Astrocyte (in vitro differentiated cells and primary cell): ENCODE measurements around the gene LIPC. TPM values are rescaled to one million over a fixed set of nuclear protein-coding genes. Genes with fewer than 3 reads are reported as not detected.
A peak's percentile ranks its signal among the peaks of the same experiment; 100 is the strongest.

Source experiments
- DNase-seq: peaks from one replicate; pipeline ENCODE4 v3.0.0-alpha.2; 2010; ENCODE audit warnings: low read depth
- FAIRE-seq: peaks from 2 replicates; lab custom pipeline; 2011; peaks lifted over from hg19 to GRCh38; lab: Jason Lieb, UNC
- H2AFZ ChIP-seq: 2 replicates; pipeline ENCODE4 v1.6.0; 2012; ENCODE audit warnings: low read depth, low read length, inconsistent platforms
- H3K27ac ChIP-seq: 2 replicates; pipeline ENCODE4 v1.5.1; 2011; ENCODE audit warnings: low read depth, low read length, inconsistent platforms
- H3K27me3 ChIP-seq: 2 replicates; pipeline ENCODE4 v1.6.0; 2011; ENCODE audit warnings: low read length, inconsistent platforms; ENCODE audit not compliant: insufficient read depth
- H3K36me3 ChIP-seq: 2 replicates; pipeline ENCODE4 v1.5.1; 2011; ENCODE audit warnings: low read length, inconsistent platforms; ENCODE audit not compliant: insufficient read depth
- H3K4me1 ChIP-seq: 2 replicates; pipeline ENCODE4 v1.5.1; 2011; ENCODE audit warnings: low read length, inconsistent platforms; ENCODE audit not compliant: insufficient read depth
- H3K4me2 ChIP-seq: 2 replicates; pipeline ENCODE4 v1.6.0; 2012; ENCODE audit warnings: low read length, inconsistent platforms
- H3K4me3 ChIP-seq: 2 replicates; pipeline ENCODE4 v1.5.1; 2011; ENCODE audit warnings: low read depth, mild to moderate bottlenecking, low read length, inconsistent platforms; ENCODE audit not compliant: insufficient read depth
- H3K79me2 ChIP-seq: 2 replicates; pipeline ENCODE4 v1.6.0; 2012; ENCODE audit warnings: mild to moderate bottlenecking, low read length, inconsistent platforms; ENCODE audit not compliant: insufficient read depth
- H3K9ac ChIP-seq: 2 replicates; pipeline ENCODE4 v1.6.0; 2012; ENCODE audit warnings: mild to moderate bottlenecking, low read length, inconsistent platforms
- H3K9me3 ChIP-seq: 2 replicates; pipeline ENCODE4 v1.5.1; 2012; ENCODE audit warnings: low read depth, mild to moderate bottlenecking, low read length, inconsistent platforms; ENCODE audit not compliant: insufficient read depth
- H4K20me1 ChIP-seq: 2 replicates; pipeline ENCODE4 v1.6.0; 2012; ENCODE audit warnings: low read length, inconsistent platforms; ENCODE audit not compliant: insufficient read depth
- H3K27ac Mint-ChIP-seq: one replicate; pipeline ENCODE4 v1.8.0; 2021; ENCODE audit warnings: mild to moderate bottlenecking, mixed read lengths; ENCODE audit not compliant: unreplicated experiment
- H3K27me3 Mint-ChIP-seq: one replicate; pipeline ENCODE4 v1.8.0; 2021; ENCODE audit warnings: low read depth, mixed read lengths; ENCODE audit not compliant: unreplicated experiment
- H3K36me3 Mint-ChIP-seq: one replicate; pipeline ENCODE4 v1.8.0; 2021; ENCODE audit warnings: low read depth, mixed read lengths; ENCODE audit not compliant: unreplicated experiment
- H3K4me1 Mint-ChIP-seq: one replicate; pipeline ENCODE4 v1.8.0; 2021; ENCODE audit warnings: low read depth, mixed read lengths; ENCODE audit not compliant: unreplicated experiment
- H3K4me3 Mint-ChIP-seq: one replicate; pipeline ENCODE4 v1.8.0; 2021; ENCODE audit warnings: mild to moderate bottlenecking, moderate library complexity, mixed read lengths; ENCODE audit not compliant: unreplicated experiment
- H3K9me3 Mint-ChIP-seq: one replicate; pipeline ENCODE4 v1.8.0; 2021; ENCODE audit warnings: mild to moderate bottlenecking, mixed read lengths; ENCODE audit not compliant: unreplicated experiment
- EZH2 ChIP-seq: IDR thresholded peaks from 2 replicates; pipeline ENCODE4 v1.6.1; 2012; ENCODE audit warnings: mild to moderate bottlenecking, low read length, inconsistent platforms; ENCODE audit not compliant: insufficient read depth
- total RNA-seq: library from RNA; stranded (reverse); gene quantifications from 2 replicates; pipeline ENCODE4 v1.2.1, GENCODE V29; 2021
- TF ChIP-seq, protein P1 (sequence below): IDR thresholded peaks from 2 replicates; pipeline ENCODE4 v1.5.1; 2011; ENCODE audit warnings: low read depth, mild to moderate bottlenecking, inconsistent platforms, low read length, moderate library complexity; ENCODE audit not compliant: insufficient read depth

LIPC gene
- total RNA-seq, 1 donor from 2014 or later = not detected

DNA sequence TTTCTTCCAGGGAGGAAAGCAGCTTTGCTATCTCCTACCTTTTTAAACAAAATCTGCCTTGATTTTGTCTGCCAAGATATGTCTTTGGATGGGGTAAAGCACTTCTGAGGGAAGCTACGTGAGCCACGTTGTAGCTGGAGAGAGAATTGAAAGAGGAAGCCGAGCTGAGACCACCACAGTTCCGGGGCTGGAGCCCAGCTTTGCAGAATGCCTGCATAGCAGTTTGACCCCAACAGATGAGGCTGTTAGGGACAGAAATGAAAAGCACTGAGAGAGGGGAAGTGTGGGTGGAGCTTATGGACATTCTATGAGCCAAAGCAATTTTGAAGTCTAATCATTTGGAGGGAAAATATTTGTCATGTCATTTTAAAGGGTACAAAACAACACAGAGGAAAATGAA is 45.4 kb downstream of the LIPC start:
- Mint-ChIP-seq H3K4me1 (peaks cover 33% of the 10 kb centered on the region), H3K9me3 (peaks cover 1% of the 10 kb centered on the region), H3K27ac (no peak overlapping the region), H3K4me3 (peak overlapping the region; percentile 28), H3K36me3 (no peaks in the 10 kb centered on the region), H3K27me3 (no peaks in the 10 kb centered on the region)
- no peak overlapping the region for H3K9ac ChIP-seq
- no peak overlapping the region for H3K4me2 ChIP-seq
- H3K4me3 ChIP-seq = no peak overlapping the region
- no peaks in the 10 kb centered on the region for H3K27me3 ChIP-seq
- H3K4me1 ChIP-seq = peaks cover 17% of the 10 kb centered on the region
- no peak overlapping the region for H3K27ac ChIP-seq
- H3K9me3 ChIP-seq = no peaks in the 10 kb centered on the region
- TF ChIP-seq, protein P1, sequence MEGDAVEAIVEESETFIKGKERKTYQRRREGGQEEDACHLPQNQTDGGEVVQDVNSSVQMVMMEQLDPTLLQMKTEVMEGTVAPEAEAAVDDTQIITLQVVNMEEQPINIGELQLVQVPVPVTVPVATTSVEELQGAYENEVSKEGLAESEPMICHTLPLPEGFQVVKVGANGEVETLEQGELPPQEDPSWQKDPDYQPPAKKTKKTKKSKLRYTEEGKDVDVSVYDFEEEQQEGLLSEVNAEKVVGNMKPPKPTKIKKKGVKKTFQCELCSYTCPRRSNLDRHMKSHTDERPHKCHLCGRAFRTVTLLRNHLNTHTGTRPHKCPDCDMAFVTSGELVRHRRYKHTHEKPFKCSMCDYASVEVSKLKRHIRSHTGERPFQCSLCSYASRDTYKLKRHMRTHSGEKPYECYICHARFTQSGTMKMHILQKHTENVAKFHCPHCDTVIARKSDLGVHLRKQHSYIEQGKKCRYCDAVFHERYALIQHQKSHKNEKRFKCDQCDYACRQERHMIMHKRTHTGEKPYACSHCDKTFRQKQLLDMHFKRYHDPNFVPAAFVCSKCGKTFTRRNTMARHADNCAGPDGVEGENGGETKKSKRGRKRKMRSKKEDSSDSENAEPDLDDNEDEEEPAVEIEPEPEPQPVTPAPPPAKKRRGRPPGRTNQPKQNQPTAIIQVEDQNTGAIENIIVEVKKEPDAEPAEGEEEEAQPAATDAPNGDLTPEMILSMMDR = no peak
- no peak for TF ChIP-seq EZH2
- FAIRE-seq = no peak
- no peaks in the 10 kb centered on the region for H4K20me1 ChIP-seq
- H3K36me3 ChIP-seq = no peaks in the 10 kb centered on the region
- DNase-seq = no peak
- H3K79me2 ChIP-seq = no peaks in the 10 kb centered on the region
- H2AFZ ChIP-seq = no peak overlapping the region

DNA sequence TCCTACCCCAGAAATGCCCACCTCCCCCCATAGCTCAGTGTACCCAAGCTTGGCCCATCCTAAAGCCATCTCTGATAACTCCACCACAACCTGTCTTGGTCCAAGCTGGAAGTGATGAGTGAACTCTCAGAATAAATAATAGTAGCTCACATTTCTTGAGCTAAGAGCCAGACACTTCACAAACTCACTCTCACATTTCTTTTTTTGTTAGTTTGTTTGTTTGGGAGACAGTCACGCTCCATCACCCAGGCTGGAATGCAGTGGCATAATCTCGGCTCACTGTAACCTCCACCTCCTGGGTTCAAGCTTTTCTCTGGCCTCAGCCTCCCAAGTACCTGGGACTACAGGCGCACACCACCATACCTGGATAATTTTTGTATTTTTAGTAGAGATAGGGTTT is 46.2 kb downstream of the LIPC start:
- no peak for FAIRE-seq
- no peak for DNase-seq
- peaks cover 11% of the 10 kb centered on the region for H3K4me1 ChIP-seq
- H3K36me3 Mint-ChIP-seq = no peaks in the 10 kb centered on the region
- H3K9me3 Mint-ChIP-seq = peaks cover 1% of the 10 kb centered on the region
- no peaks in the 10 kb centered on the region for H3K27me3 ChIP-seq
- no peaks in the 10 kb centered on the region for H3K9me3 ChIP-seq
- H3K27me3 Mint-ChIP-seq = no peaks in the 10 kb centered on the region
- H3K4me2 ChIP-seq = no peak overlapping the region
- peaks cover 28% of the 10 kb centered on the region for H3K4me1 Mint-ChIP-seq
- H3K27ac Mint-ChIP-seq = no peak overlapping the region
- H3K79me2 ChIP-seq = no peaks in the 10 kb centered on the region
- H3K36me3 ChIP-seq = no peaks in the 10 kb centered on the region
- no peak for TF ChIP-seq EZH2
- TF ChIP-seq, protein P1 = no peak
- no peak overlapping the region for H2AFZ ChIP-seq
- no peak overlapping the region for H3K4me3 Mint-ChIP-seq
- no peak overlapping the region for H3K27ac ChIP-seq
- H4K20me1 ChIP-seq = no peaks in the 10 kb centered on the region
- H3K9ac ChIP-seq = no peak overlapping the region
- H3K4me3 ChIP-seq = no peak overlapping the region

DNA sequence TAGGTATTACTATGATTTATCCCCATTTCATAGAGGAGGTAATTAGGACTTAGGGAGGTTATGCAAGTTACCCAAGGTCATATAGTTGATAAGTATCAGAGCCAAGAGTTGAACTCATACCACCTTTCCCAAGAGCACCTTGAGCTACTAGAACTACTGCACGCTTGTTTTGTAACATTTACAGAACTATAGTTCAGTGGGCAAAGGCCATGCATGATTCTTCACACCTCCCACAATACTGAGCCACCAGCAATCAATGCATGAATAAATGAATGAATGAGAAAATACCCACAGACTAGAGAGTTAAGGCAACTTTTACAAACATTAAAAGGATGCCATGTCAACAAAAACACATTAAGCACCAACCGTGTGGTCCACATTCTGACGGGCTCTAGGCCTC is 46.8 kb downstream of the LIPC start:
- DNase-seq (no peak), FAIRE-seq (no peak)
- H3K27me3 Mint-ChIP-seq = no peaks in the 10 kb centered on the region
- Histone ChIP-seq H3K9me3 (no peaks in the 10 kb centered on the region), H3K27ac (no peak overlapping the region), H3K9ac (no peak overlapping the region), H3K79me2 (no peaks in the 10 kb centered on the region), H3K27me3 (no peaks in the 10 kb centered on the region), H3K4me1 (peaks cover 6% of the 10 kb centered on the region), H3K4me3 (no peak overlapping the region), H4K20me1 (no peaks in the 10 kb centered on the region), H3K36me3 (no peaks in the 10 kb centered on the region), H2AFZ (no peak overlapping the region), H3K4me2 (no peak overlapping the region)
- peaks cover 23% of the 10 kb centered on the region for H3K4me1 Mint-ChIP-seq
- H3K4me3 Mint-ChIP-seq = no peak overlapping the region
- TF ChIP-seq EZH2 = no peak
- TF ChIP-seq, protein P1 = no peak
- peaks cover 1% of the 10 kb centered on the region for H3K9me3 Mint-ChIP-seq
- no peak overlapping the region for H3K27ac Mint-ChIP-seq
- no peaks in the 10 kb centered on the region for H3K36me3 Mint-ChIP-seq
